ENCODE results near the gene COA3. TPM values are rescaled to one million over a fixed set of nuclear protein-coding genes. Genes with fewer than 3 reads are reported as not detected.

The COA3 gene
- polyA plus RNA-seq, 1 donor (not counting 4 experiments of a cell fraction or from before 2014, with no cell fraction given): 97.8 TPM

DNA sequence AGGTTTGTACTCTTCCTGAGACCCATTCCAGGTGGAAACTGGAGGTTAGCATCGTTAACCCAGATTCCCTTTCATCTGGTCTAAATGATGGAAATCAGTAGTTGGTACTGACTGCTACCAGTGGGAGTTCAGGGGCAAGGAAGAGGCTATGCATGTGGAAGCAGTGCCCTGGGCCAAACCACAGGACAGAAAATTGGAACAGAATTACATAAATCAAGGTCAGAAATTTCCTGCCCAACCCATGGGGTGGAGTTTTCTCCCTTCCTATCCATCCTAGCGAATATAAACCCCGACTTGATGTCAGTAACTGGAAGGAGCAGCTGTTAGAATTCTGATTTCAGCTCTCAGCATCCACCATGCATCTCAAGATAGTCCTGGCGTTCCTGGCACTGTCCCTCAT, 45.8 kb upstream of the COA3 start, which contains the start of gene AOC2:
AOC2 (plus strand) TSS at position 310 of the 400 bp plus-strand sequence; CDS start at position 357, 47 bp downstream.
- no peak within 1 kb of the TSS for H3K27ac ChIP-seq (ENCODE audit: control insufficient read depth, insufficient read depth, low read length)
- no peaks in the 10 kb centered on the region for H3K9me1 ChIP-seq (ENCODE audit: control insufficient read depth, extremely low read depth, insufficient read depth, low read length)
- no peak within 1 kb of the TSS for H3K9ac ChIP-seq (ENCODE audit: control insufficient read depth, extremely low read depth, insufficient read depth, low read length)
- no peaks in the 10 kb centered on the region for H3K27me3 ChIP-seq (ENCODE audit: control insufficient read depth, extremely low read depth, insufficient read depth, low read length)
- FAIRE-seq: no peak
- DNase-seq (ENCODE audit: low read depth, low spot score): no peak
- peaks cover 36 to 40% of the 10 kb centered on the region in 2 experiments for H3K36me3 ChIP-seq (ENCODE audit: control insufficient read depth in 2 of 2, extremely low read depth in 1 of 2, insufficient read depth in 2 of 2, low read length in 2 of 2)
- no peaks in the 10 kb centered on the region for H3K79me2 ChIP-seq (ENCODE audit: control insufficient read depth, insufficient read depth, low read length)
- no peak within 1 kb of the TSS for H3K4me3 ChIP-seq (ENCODE audit: control insufficient read depth in 2 of 3, extremely low read depth in 1 of 3, insufficient read depth in 2 of 3, low read depth in 1 of 3, low read length in 3 of 3)
- no peaks in the 10 kb centered on the region for H3K4me1 ChIP-seq (ENCODE audit: control insufficient read depth, extremely low read depth, insufficient read depth, low read length)
- TF ChIP-seq EZH2 (IDR thresholded peaks at IDR 0.05; ENCODE audit: low read length): no peak
- TF ChIP-seq, protein P1, sequence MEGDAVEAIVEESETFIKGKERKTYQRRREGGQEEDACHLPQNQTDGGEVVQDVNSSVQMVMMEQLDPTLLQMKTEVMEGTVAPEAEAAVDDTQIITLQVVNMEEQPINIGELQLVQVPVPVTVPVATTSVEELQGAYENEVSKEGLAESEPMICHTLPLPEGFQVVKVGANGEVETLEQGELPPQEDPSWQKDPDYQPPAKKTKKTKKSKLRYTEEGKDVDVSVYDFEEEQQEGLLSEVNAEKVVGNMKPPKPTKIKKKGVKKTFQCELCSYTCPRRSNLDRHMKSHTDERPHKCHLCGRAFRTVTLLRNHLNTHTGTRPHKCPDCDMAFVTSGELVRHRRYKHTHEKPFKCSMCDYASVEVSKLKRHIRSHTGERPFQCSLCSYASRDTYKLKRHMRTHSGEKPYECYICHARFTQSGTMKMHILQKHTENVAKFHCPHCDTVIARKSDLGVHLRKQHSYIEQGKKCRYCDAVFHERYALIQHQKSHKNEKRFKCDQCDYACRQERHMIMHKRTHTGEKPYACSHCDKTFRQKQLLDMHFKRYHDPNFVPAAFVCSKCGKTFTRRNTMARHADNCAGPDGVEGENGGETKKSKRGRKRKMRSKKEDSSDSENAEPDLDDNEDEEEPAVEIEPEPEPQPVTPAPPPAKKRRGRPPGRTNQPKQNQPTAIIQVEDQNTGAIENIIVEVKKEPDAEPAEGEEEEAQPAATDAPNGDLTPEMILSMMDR (optimal IDR thresholded peaks at IDR 0.05 in 1 of 3, IDR thresholded peaks at IDR 0.05 in 1 of 3, conservative IDR thresholded peaks at IDR 0.05 in 1 of 3; ENCODE audit: extremely low read depth in 1 of 3, insufficient read depth in 2 of 3, low read length in 3 of 3): no peak
- H3K9me3 ChIP-seq (ENCODE audit: control insufficient read depth, low read depth, low read length): no peaks in the 10 kb centered on the region
- dilution Hi-C loops (cut with MboI; ENCODE audit: extremely low pct_ligation_motif_present, low sequenced_read_pairs): loop anchor here (25.0 kb wide), 1 partner anchor 93 kb away; no protein-coding TSS in a partner anchor
- H3K4me2 ChIP-seq (ENCODE audit: control insufficient read depth, extremely low read depth, insufficient read depth, low read depth, low read length): no peak within 1 kb of the TSS
- H2AFZ ChIP-seq (ENCODE audit: control insufficient read depth, low read length): no peak within 1 kb of the TSS
- H4K20me1 ChIP-seq (ENCODE audit: control insufficient read depth, extremely low read depth, insufficient read depth, low read length): peaks cover 3% of the 10 kb centered on the region

DNA sequence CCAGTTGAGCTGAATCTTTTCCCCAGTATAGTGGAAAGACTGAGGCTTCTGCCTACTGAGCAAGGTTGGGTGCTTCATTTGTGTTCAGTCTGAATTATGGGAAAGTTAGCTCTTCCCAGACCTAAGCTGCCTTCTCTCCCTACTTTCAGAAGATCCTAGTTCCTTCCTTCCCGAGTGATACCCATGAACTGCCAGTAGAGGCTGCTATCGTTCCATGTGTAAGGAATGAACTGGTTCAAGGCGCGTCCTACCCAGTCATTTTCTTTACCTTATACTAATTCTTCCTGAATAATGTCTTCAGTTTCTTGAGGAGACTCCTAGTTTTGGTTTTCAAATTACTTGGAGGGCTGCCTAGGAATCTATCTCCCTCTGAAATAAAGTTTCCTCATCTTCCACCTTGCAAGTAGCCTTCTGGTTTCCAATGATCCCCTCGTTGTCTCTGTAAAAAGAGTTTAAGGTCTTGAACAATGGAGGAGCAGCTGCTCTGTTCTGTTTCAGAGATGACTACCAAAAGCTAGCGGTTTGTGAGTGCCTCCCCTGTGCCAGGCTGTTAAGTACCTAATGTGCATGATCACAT, 44.9 kb upstream of the COA3 start:
- Histone ChIP-seq H3K9me1 (ENCODE audit: control insufficient read depth, extremely low read depth, insufficient read depth, low read length) (no peaks in the 10 kb centered on the region), H3K4me3 (ENCODE audit: control insufficient read depth in 2 of 3, extremely low read depth in 1 of 3, insufficient read depth in 2 of 3, low read depth in 1 of 3, low read length in 3 of 3) (no peak overlapping the region), H3K79me2 (ENCODE audit: control insufficient read depth, insufficient read depth, low read length) (no peaks in the 10 kb centered on the region), H3K27me3 (ENCODE audit: control insufficient read depth, extremely low read depth, insufficient read depth, low read length) (no peaks in the 10 kb centered on the region), H4K20me1 (ENCODE audit: control insufficient read depth, extremely low read depth, insufficient read depth, low read length) (peaks cover 3% of the 10 kb centered on the region), H3K36me3 (ENCODE audit: control insufficient read depth in 2 of 2, extremely low read depth in 1 of 2, insufficient read depth in 2 of 2, low read length in 2 of 2) (peaks cover 43 to 46% of the 10 kb centered on the region in 2 experiments), H3K4me1 (ENCODE audit: control insufficient read depth, extremely low read depth, insufficient read depth, low read length) (no peaks in the 10 kb centered on the region), H3K9me3 (ENCODE audit: control insufficient read depth, low read depth, low read length) (no peaks in the 10 kb centered on the region), H3K27ac (ENCODE audit: control insufficient read depth, insufficient read depth, low read length) (no peak overlapping the region), H2AFZ (ENCODE audit: control insufficient read depth, low read length) (no peak overlapping the region), H3K9ac (ENCODE audit: control insufficient read depth, extremely low read depth, insufficient read depth, low read length) (no peak overlapping the region), H3K4me2 (ENCODE audit: control insufficient read depth, extremely low read depth, insufficient read depth, low read depth, low read length) (no peak overlapping the region)
- DNase-seq (ENCODE audit: low read depth, low spot score) (no peak), FAIRE-seq (no peak)
- dilution Hi-C loops (cut with MboI; ENCODE audit: extremely low pct_ligation_motif_present, low sequenced_read_pairs): loop anchor here (25.0 kb wide), 1 partner anchor 94 kb away; no protein-coding TSS in a partner anchor
- TF ChIP-seq, protein P1 (optimal IDR thresholded peaks at IDR 0.05 in 1 of 3, IDR thresholded peaks at IDR 0.05 in 1 of 3, conservative IDR thresholded peaks at IDR 0.05 in 1 of 3; ENCODE audit: extremely low read depth in 1 of 3, insufficient read depth in 2 of 3, low read length in 3 of 3): peak; percentile 88 to 99 (median 92)
- TF ChIP-seq EZH2 (IDR thresholded peaks at IDR 0.05; ENCODE audit: low read length): no peak

Measured in keratinocyte (primary cell).